HG02623 (cell line): Measurements from ENCODE around the gene GNRH2.
"Not testable (repeated sequence)": the region's sequence is repeated elsewhere in the genome, so short reads cannot be mapped to it uniquely, and the experiment has no call there.

Experiments
- ATAC-seq: cut with Tn5 transposase; IDR thresholded peaks from one replicate; pipeline ENCODE4 v1.9.1; 2021; ENCODE audit warnings: moderate library complexity; ENCODE audit not compliant: unreplicated experiment

The GNRH2 gene

GRCh38 chr20:3072530-3073250 lies 29.3 kb downstream of the GNRH2 start:
- ATAC-seq = no peak

- not testable (repeated sequence) for ATAC-seq
These were observed 29.8 kb downstream of the GNRH2 start for GRCh38 chr20:3073251-3073643.

GRCh38 chr20:3074812-3075211 lies 31.4 kb downstream of the GNRH2 start:
- no peak for ATAC-seq

- ATAC-seq = not testable (repeated sequence)
These were observed 31.9 kb downstream of the GNRH2 start for GRCh38 chr20:3075315-3075714.

GRCh38 chr20:3077618-3078134 lies 34.3 kb downstream of the GNRH2 start:
- no peak for ATAC-seq

- no peak for ATAC-seq
These were observed 37.5 kb downstream of the GNRH2 start for GRCh38 chr20:3080939-3081388.

GRCh38 chr20:3081641-3082040 lies 38.2 kb downstream of the GNRH2 start:
- no peak for ATAC-seq

- no peak for ATAC-seq
These were observed 39.0 kb downstream of the GNRH2 start for GRCh38 chr20:3082306-3082951.

GRCh38 chr20:3082955-3083952 lies 39.8 kb downstream of the GNRH2 start:
- ATAC-seq = no peak

- ATAC-seq = no peak
These were observed 41.0 kb downstream of the GNRH2 start, which contains the start of gene AVP for GRCh38 chr20:3084283-3084985. Gene AVP (minus strand): TSS chr20:3084724. CDS start chr20:3084674, 50 bp downstream.

GRCh38 chr20:3084986-3085360 lies 41.6 kb downstream of the GNRH2 start:
- no peak for ATAC-seq

- ATAC-seq = no peak
These were observed 42.2 kb downstream of the GNRH2 start for GRCh38 chr20:3085571-3086072.

- ATAC-seq = no peak
These were observed 44.6 kb downstream of the GNRH2 start for GRCh38 chr20:3088031-3088430.

- no peak for ATAC-seq
These were observed 47.1 kb downstream of the GNRH2 start for GRCh38 chr20:3090565-3090964.

- ATAC-seq = no peak
These were observed 49.4 kb downstream of the GNRH2 start for GRCh38 chr20:3092611-3093379.

- ATAC-seq = no peak
These were observed 50.5 kb downstream of the GNRH2 start for GRCh38 chr20:3093861-3094361.

GRCh38 chr20:3094848-3095629 lies 51.6 kb downstream of the GNRH2 start:
- ATAC-seq = no peak
